NCI-H146 treated with DMSO at 0.1 percent for 48 hours (cell line): ENCODE measurements around the gene BRCA2.

ENCODE experiments used
- DNase-seq: peaks from one replicate; lab custom pipeline; 2025; ENCODE audit not compliant: unreplicated experiment; lab: John Stamatoyannopoulos, UW

BRCA2 gene

GRCh38 chr13:32378012-32378411, 62.7 kb downstream of the BRCA2 start:
- DNase-seq: no peak

GRCh38 chr13:32381539-32381938, 66.2 kb downstream of the BRCA2 start:
- peak; percentile 18 for DNase-seq

GRCh38 chr13:32383836-32384618, 68.7 kb downstream of the BRCA2 start:
- no peak for DNase-seq

GRCh38 chr13:32384702-32385101, 69.4 kb downstream of the BRCA2 start:
- no peak for DNase-seq

GRCh38 chr13:32385410-32385809, 70.1 kb downstream of the BRCA2 start:
- no peak for DNase-seq

- no peak for DNase-seq
Observed at GRCh38 chr13:32390048-32390447, 74.7 kb downstream of the BRCA2 start.

- no peak for DNase-seq
Observed at GRCh38 chr13:32390484-32390883, 75.2 kb downstream of the BRCA2 start.

GRCh38 chr13:32391101-32391619, 75.9 kb downstream of the BRCA2 start:
- DNase-seq: no peak

GRCh38 chr13:32403108-32403507, 87.8 kb downstream of the BRCA2 start:
- DNase-seq: no peak

- no peak for DNase-seq
Observed at GRCh38 chr13:32407854-32408253, 92.5 kb downstream of the BRCA2 start.

GRCh38 chr13:32408296-32409000, 93.1 kb downstream of the BRCA2 start:
- no peak for DNase-seq

GRCh38 chr13:32409001-32409313, 93.6 kb downstream of the BRCA2 start:
- DNase-seq: peak; percentile 50

GRCh38 chr13:32409561-32410421, 94.5 kb downstream of the BRCA2 start:
- peak; percentile 48 for DNase-seq

- no peak for DNase-seq
Observed at GRCh38 chr13:32413284-32413683, 98.0 kb downstream of the BRCA2 start.

GRCh38 chr13:32414580-32414979, 99.3 kb downstream of the BRCA2 start:
- no peak for DNase-seq

- no peak for DNase-seq
Observed at GRCh38 chr13:32415019-32415418, 99.7 kb downstream of the BRCA2 start.

- DNase-seq: no peak
Observed at GRCh38 chr13:32417995-32418394, 102.7 kb downstream of the BRCA2 start.

- no peak for DNase-seq
Observed at GRCh38 chr13:32419862-32420261, 104.6 kb downstream of the BRCA2 start.

- DNase-seq: no peak
Observed at GRCh38 chr13:32423592-32423991, 108.3 kb downstream of the BRCA2 start.

GRCh38 chr13:32425158-32425557, 109.8 kb downstream of the BRCA2 start:
- DNase-seq: no peak

- DNase-seq: no peak
Observed at GRCh38 chr13:32426191-32426989, 111.1 kb downstream of the BRCA2 start.
